Dermis microvascular lymphatic vessel endothelial cell (primary cell): ENCODE data around the gene SYNE1. TPM values are rescaled to one million over a fixed set of nuclear protein-coding genes. Genes with fewer than 3 reads are reported as not detected.
"Not testable (repeated sequence)": the region's sequence is repeated elsewhere in the genome, so short reads cannot be mapped to it uniquely, and the experiment has no call there.

Source experiments
- DNase-seq, 2 donors: peaks; one replicate each; pipeline versions ENCODE4 v3.0.0 to v3.0.0-alpha.2; 2010; ENCODE audit warnings: low read depth in 2 of 2
- total RNA-seq: library from RNA; depleted of rRNA; stranded (reverse); fragments of >200 nt; gene quantifications from 2 replicates; pipeline ENCODE4 v1.2.1, GENCODE V29; 2014

Gene SYNE1
- total RNA-seq, 1 donor from 2014 or later: 41.3 TPM

- no peak for DNase-seq
These were observed 489.9 kb downstream of the SYNE1 start for GRCh38 chr6:152147269-152147668.

- no peak for DNase-seq
These were observed 490.8 kb downstream of the SYNE1 start for GRCh38 chr6:152146385-152146784.

GRCh38 chr6:152143359-152143758 is 493.8 kb downstream of the SYNE1 start:
- DNase-seq: no peak

GRCh38 chr6:152142105-152142504 is 495.1 kb downstream of the SYNE1 start:
- DNase-seq: no peak

GRCh38 chr6:152138344-152138743 is 498.8 kb downstream of the SYNE1 start:
- DNase-seq: not testable (repeated sequence)

- DNase-seq: peak in 1 of 2 donors; percentile 30
These were observed 500.7 kb downstream of the SYNE1 start for GRCh38 chr6:152136449-152136825.

GRCh38 chr6:152135755-152136448 is 501.3 kb downstream of the SYNE1 start:
- peak in 1 of 2 donors; percentile 7 for DNase-seq

- DNase-seq: peak in 1 of 2 donors; percentile 7
These were observed 506.7 kb downstream of the SYNE1 start for GRCh38 chr6:152130441-152130840.

- DNase-seq: peak in 1 of 2 donors; percentile 73
These were observed 507.4 kb downstream of the SYNE1 start for GRCh38 chr6:152129691-152130151.

GRCh38 chr6:152127432-152128165 is 509.6 kb downstream of the SYNE1 start:
- no peak for DNase-seq

- peak; percentile 57 to 81 for DNase-seq
These were observed 512.6 kb downstream of the SYNE1 start for GRCh38 chr6:152124429-152125074.

- DNase-seq: no peak
These were observed 514.1 kb downstream of the SYNE1 start for GRCh38 chr6:152123076-152123475.

GRCh38 chr6:152122434-152122833 is 514.7 kb downstream of the SYNE1 start:
- no peak for DNase-seq

GRCh38 chr6:152121910-152122309 is 515.3 kb downstream of the SYNE1 start:
- DNase-seq: no peak

GRCh38 chr6:152119831-152120230 is 517.3 kb downstream of the SYNE1 start:
- no peak for DNase-seq

GRCh38 chr6:152118678-152119077 is 518.5 kb downstream of the SYNE1 start:
- DNase-seq: no peak

GRCh38 chr6:152118224-152118623 is 518.9 kb downstream of the SYNE1 start:
- no peak for DNase-seq

- no peak for DNase-seq
These were observed 519.7 kb downstream of the SYNE1 start for GRCh38 chr6:152117156-152118133.

- DNase-seq: peak; percentile 47 to 71
These were observed 524.5 kb downstream of the SYNE1 start for GRCh38 chr6:152112491-152113261.
